PC-3 (cell line): Measurements from ENCODE around the gene SLMAP. TPM values are rescaled to one million over a fixed set of nuclear protein-coding genes. Genes with fewer than 3 reads are reported as not detected.

ENCODE experiments used
- ATAC-seq: fragments of 200-7000 bp; cut with Tn5 transposase; 2 replicates; pipeline ENCODE4 v1.9.1; 2020; ENCODE audit warnings: mild to moderate bottlenecking, moderate library complexity
- BruUV-seq: library from RNA; stranded (reverse); fragments of 400-500 nt; replicated peaks from 2 replicates; lab custom pipeline; 2021; lab: Mats Ljungman, UMichigan
- CTCF ChIA-PET: fragments of 300-600 bp; sonication (Branson Sonifier 250); formaldehyde crosslinking; loops from one replicate; lab custom pipeline; 2022; ENCODE audit warnings: antibody characterized with exemption; lab: Charles Lee
- POLR2A ChIA-PET: fragments of 300-600 bp; sonication (Branson Sonifier 250); formaldehyde crosslinking; loops from one replicate; lab custom pipeline; 2022; ENCODE audit warnings: antibody characterized with exemption; ENCODE audit not compliant: unreplicated experiment; lab: Charles Lee
- DNase-seq: peaks from one replicate; pipeline ENCODE4 v3.0.0-alpha.2; 2015
- H2AFZ ChIP-seq: fragments of 300-600 bp; sonication (generic); 2 replicates; pipeline ENCODE4 v1.6.0; 2016; ENCODE audit warnings: antibody characterized with exemption, low read length
- H3F3A ChIP-seq: fragments of 300-600 bp; sonication (generic); one replicate; pipeline ENCODE4 v1.6.0; 2017; ENCODE audit warnings: antibody characterized with exemption, low read length, control low read depth, mild to moderate bottlenecking; ENCODE audit not compliant: unreplicated experiment
- H3K27ac ChIP-seq: fragments of 300-600 bp; sonication (generic); 2 replicates; pipeline ENCODE4 v1.5.1; 2016; ENCODE audit warnings: mild to moderate bottlenecking, low read length
- H3K27me3 ChIP-seq: fragments of 300-600 bp; sonication (generic); 2 replicates; pipeline ENCODE4 v1.6.1; 2016; ENCODE audit warnings: low read length, mixed read lengths
- H3K36me3 ChIP-seq: fragments of 300-600 bp; sonication (generic); 2 replicates; pipeline ENCODE4 v1.6.1; 2016; ENCODE audit warnings: low read depth, mixed run types, low read length, mixed read lengths
- H3K4me1 ChIP-seq: fragments of 300-600 bp; sonication (generic); 2 replicates; pipeline ENCODE4 v1.5.1; 2016; ENCODE audit warnings: low read length; ENCODE audit not compliant: insufficient read depth
- H3K4me2 ChIP-seq: fragments of 300-600 bp; sonication (generic); 2 replicates; pipeline ENCODE4 v1.6.0; 2016; ENCODE audit warnings: low read length
- H3K4me3 ChIP-seq: fragments of 300-600 bp; sonication (generic); 2 replicates; pipeline ENCODE4 v1.5.1; 2016; ENCODE audit warnings: mild to moderate bottlenecking, low read length, mixed read lengths
- H3K79me2 ChIP-seq: fragments of 300-600 bp; sonication (generic); 2 replicates; pipeline ENCODE4 v1.6.1; 2017; ENCODE audit warnings: low read length, mixed read lengths
- H3K9ac ChIP-seq: fragments of 300-600 bp; sonication (generic); 2 replicates; pipeline ENCODE4 v1.6.0; 2016; ENCODE audit warnings: mild to moderate bottlenecking, low read length
- H3K9me2 ChIP-seq: fragments of 300-600 bp; sonication (generic); replicated peaks from 2 replicates; pipeline ENCODE4 v1.6.1; 2016; ENCODE audit warnings: mixed run types, low read length, mixed read lengths
- H3K9me3 ChIP-seq: fragments of 300-600 bp; sonication (generic); 2 replicates; pipeline ENCODE4 v1.6.1; 2016; ENCODE audit warnings: low read length, mixed read lengths
- H4K20me1 ChIP-seq: fragments of 300-600 bp; sonication (generic); 2 replicates; pipeline ENCODE4 v1.6.1; 2016; ENCODE audit warnings: low read length, mixed read lengths
- CTCF ChIP-seq: fragments of 300-600 bp; sonication (generic); conservative IDR thresholded peaks from 2 replicates; pipeline ENCODE4 v1.5.1; 2017; ENCODE audit warnings: antibody characterized with exemption, low read depth, mild to moderate bottlenecking, low read length
- EZH2 ChIP-seq: fragments of 300-600 bp; sonication (generic); IDR thresholded peaks from one replicate; pipeline ENCODE4 v1.6.1; 2017; ENCODE audit warnings: antibody characterized with exemption, mild to moderate bottlenecking, low read length; ENCODE audit not compliant: unreplicated experiment
- EZH2phosphoT487 ChIP-seq: fragments of 300-600 bp; sonication (generic); IDR thresholded peaks from 2 replicates; pipeline ENCODE4 v1.6.1; 2018; ENCODE audit warnings: mild to moderate bottlenecking, antibody characterized with exemption, low read length, borderline replicate concordance
- intact Hi-C: fragments of 100-400 bp; cut with micrococcal nuclease; formaldehyde crosslinking; loops from 2 replicates; pipeline ENCODE4 v1.9.0; 2023
- total RNA-seq: library from RNA; depleted of rRNA; stranded (reverse); fragments of >200 nt; gene quantifications from 2 replicates; pipeline ENCODE4 v1.2.3, GENCODE V29; 2014

Gene SLMAP
- total RNA-seq, 1 experiment from 2014 or later = 60.0 TPM

GRCh38 chr3:57757642-57758297, 1.7 kb downstream of the SLMAP start:
- Histone ChIP-seq H3K4me2 (peak overlapping the region; percentile 84), H3K9me2 (no peaks in the 10 kb centered on the region), H3K4me3 (peak overlapping the region; percentile 90), H3K27ac (peak overlapping the region; percentile 45), H3K36me3 (peaks cover 18% of the 10 kb centered on the region), H3K27me3 (no peaks in the 10 kb centered on the region), H4K20me1 (peaks cover 34% of the 10 kb centered on the region), H3F3A (peaks cover 7% of the 10 kb centered on the region), H3K79me2 (peaks cover 74% of the 10 kb centered on the region), H3K9ac (peak overlapping the region; percentile 90), H3K9me3 (no peaks in the 10 kb centered on the region), H2AFZ (no peak overlapping the region), H3K4me1 (peaks cover 31% of the 10 kb centered on the region)
- TF ChIP-seq EZH2 = no peak
- no peak for TF ChIP-seq EZH2phosphoT487
- no peak for TF ChIP-seq CTCF
- ATAC-seq (no peak), DNase-seq (peak; percentile 44)
- intact Hi-C loops = loop anchor here (1.0 to 2.0 kb wide), 3 partner anchors 69 to 160 kb away; partner anchors contain the start of gene ARF4
- TSS peak; percentile 47 for BruUV-seq
- ChIA-PET POLR2A (interaction anchor here (0.6 to 0.8 kb wide), 3 partner anchors 10 to 67 kb away, joined by 3 to 6 read pairs (median 3); no protein-coding TSS in a partner anchor), CTCF (no interaction called here)

DNA sequence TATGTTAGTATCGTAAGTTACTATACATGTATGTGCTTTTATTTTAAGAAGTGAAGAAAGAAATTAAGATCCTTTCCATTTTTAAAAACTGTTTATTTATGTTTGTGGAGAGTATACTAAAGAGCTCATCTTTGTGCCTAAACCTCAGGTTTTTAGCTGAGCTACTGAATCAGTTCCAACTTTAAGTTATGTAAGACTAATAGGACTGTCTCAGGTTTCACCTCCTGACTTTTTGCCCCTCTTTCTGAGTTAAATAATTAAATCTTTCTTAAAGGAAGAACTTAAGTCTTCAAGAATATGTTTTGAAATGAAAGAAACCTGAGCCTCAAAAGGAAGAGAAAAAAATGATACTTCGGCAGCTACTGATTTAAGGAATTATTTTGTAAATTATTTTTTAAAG, 2.6 kb downstream of the SLMAP start:
- Histone ChIP-seq H3F3A (no peaks in the 10 kb centered on the region), H2AFZ (no peak overlapping the region), H3K27me3 (no peaks in the 10 kb centered on the region), H3K9me2 (no peaks in the 10 kb centered on the region), H3K79me2 (peaks cover 83% of the 10 kb centered on the region), H4K20me1 (peaks cover 35% of the 10 kb centered on the region), H3K36me3 (peaks cover 22% of the 10 kb centered on the region), H3K4me3 (peak overlapping the region; percentile 90), H3K27ac (no peak overlapping the region), H3K9ac (peak overlapping the region; percentile 90), H3K4me1 (peaks cover 22% of the 10 kb centered on the region), H3K4me2 (peak overlapping the region; percentile 84), H3K9me3 (no peaks in the 10 kb centered on the region)
- TF ChIP-seq EZH2 = no peak
- peak; percentile 50 for DNase-seq
- CTCF ChIA-PET = interaction anchor here (0.6 kb wide), 1 partner anchor 47 kb away, joined by 3 read pairs; no protein-coding TSS in a partner anchor
- BruUV-seq = no TSS peak
- intact Hi-C loops = loop anchor here (1.0 to 2.0 kb wide), 2 partner anchors 68 to 112 kb away; no protein-coding TSS in a partner anchor
- POLR2A ChIA-PET = interaction anchor here (0.6 to 0.8 kb wide), 3 partner anchors 15 to 111 kb away, joined by 3 to 6 read pairs (median 4); no protein-coding TSS in a partner anchor
- no peak for ATAC-seq

DNA sequence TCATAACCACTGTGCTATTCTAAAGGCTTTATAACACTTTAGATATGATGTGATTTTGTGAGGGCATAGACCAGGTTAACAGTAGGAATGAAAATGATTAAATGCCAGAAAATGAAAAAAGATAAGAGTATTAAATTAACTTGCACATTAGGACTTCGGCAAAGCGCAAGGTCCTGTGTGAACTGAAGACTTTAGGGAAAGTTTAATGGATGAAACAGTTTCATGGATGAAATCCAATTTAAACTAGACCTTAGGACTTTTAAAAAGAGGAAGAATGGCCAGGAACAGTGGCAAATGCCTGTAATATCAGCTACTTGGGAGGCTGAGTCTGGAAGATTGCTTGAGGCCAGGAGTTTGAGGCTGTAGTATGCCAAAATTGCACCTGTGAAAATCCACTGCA, 8.7 kb downstream of the SLMAP start:
- Histone ChIP-seq H3K9me2 (no peaks in the 10 kb centered on the region), H3F3A (peaks cover 3% of the 10 kb centered on the region), H3K27me3 (no peaks in the 10 kb centered on the region), H3K27ac (no peak overlapping the region), H2AFZ (no peak overlapping the region), H3K9me3 (no peaks in the 10 kb centered on the region), H4K20me1 (peaks cover 49% of the 10 kb centered on the region), H3K79me2 (peaks cover 100% of the 10 kb centered on the region), H3K36me3 (peaks cover 28% of the 10 kb centered on the region), H3K4me1 (peaks cover 1% of the 10 kb centered on the region; the same call in 1 of the 2 replicates), H3K4me3 (no peak overlapping the region), H3K9ac (no peak overlapping the region), H3K4me2 (no peak overlapping the region)
- no TSS peak for BruUV-seq
- TF ChIP-seq EZH2phosphoT487 (no peak), EZH2 (no peak), CTCF (no peak)
- CTCF ChIA-PET = no interaction called here
- POLR2A ChIA-PET = interaction anchor here (0.5 kb wide), 1 partner anchor 246 kb away, joined by 3 read pairs; no protein-coding TSS in a partner anchor
- intact Hi-C loops = no loop called here
- DNase-seq = no peak
- ATAC-seq = peak; percentile 24; the same call in 1 of the 2 replicates
